ENCODE measurements around the gene CUX1.

Gene CUX1

DNA sequence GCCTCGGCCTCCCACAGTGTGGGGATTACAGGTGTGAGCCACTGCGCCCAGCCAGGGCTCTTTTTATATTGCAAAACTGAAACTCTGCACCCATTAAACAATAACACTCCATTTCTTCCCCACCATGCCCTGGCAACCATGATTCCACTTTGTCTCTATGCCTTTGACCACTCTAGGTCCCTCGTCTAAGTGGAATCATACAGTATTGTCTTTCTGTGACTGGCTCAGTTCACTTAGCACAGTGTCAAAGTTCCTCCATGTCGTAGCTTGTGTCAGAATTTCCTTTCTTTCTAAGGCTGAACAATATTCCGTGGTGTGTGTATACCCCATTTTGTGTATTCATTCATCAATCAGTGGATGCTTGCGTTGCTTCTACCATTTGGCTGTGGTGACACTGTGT is 46.2 kb downstream of the CUX1 start:
- peaks cover 94% of the 10 kb centered on the region for H3K79me2 ChIP-seq (ENCODE audit: low read length)
- no peak for DNase-seq
- H3K27me3 ChIP-seq (replicated peaks; ENCODE audit: insufficient read depth, low read length), result no peaks in the 10 kb centered on the region
- no peak overlapping the region for H3K4me2 ChIP-seq (ENCODE audit: low read depth, low read length)
- H3K4me3 ChIP-seq (ENCODE audit: low read length), result no peak overlapping the region
- no peaks in the 10 kb centered on the region for H3K36me3 ChIP-seq (replicated peaks; ENCODE audit: insufficient read depth, low read length)
- TF ChIP-seq EZH2 (optimal IDR thresholded peaks at IDR 0.05; ENCODE audit: low read depth, low read length) (no peak), EZH2phosphoT487 (IDR thresholded peaks at IDR 0.05; ENCODE audit: low read length) (no peak)
- TF ChIP-seq, protein P1, sequence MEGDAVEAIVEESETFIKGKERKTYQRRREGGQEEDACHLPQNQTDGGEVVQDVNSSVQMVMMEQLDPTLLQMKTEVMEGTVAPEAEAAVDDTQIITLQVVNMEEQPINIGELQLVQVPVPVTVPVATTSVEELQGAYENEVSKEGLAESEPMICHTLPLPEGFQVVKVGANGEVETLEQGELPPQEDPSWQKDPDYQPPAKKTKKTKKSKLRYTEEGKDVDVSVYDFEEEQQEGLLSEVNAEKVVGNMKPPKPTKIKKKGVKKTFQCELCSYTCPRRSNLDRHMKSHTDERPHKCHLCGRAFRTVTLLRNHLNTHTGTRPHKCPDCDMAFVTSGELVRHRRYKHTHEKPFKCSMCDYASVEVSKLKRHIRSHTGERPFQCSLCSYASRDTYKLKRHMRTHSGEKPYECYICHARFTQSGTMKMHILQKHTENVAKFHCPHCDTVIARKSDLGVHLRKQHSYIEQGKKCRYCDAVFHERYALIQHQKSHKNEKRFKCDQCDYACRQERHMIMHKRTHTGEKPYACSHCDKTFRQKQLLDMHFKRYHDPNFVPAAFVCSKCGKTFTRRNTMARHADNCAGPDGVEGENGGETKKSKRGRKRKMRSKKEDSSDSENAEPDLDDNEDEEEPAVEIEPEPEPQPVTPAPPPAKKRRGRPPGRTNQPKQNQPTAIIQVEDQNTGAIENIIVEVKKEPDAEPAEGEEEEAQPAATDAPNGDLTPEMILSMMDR (IDR thresholded peaks at IDR 0.05; ENCODE audit: low read length), result no peak
- H4K20me1 ChIP-seq (ENCODE audit: insufficient read depth, low read length), result no peaks in the 10 kb centered on the region
- no peak overlapping the region for H3K27ac ChIP-seq (ENCODE audit: low read length)
- H2AFZ ChIP-seq (ENCODE audit: low read length), result no peak overlapping the region
- H3F3A ChIP-seq (ENCODE audit: insufficient read depth, low read length), result no peaks in the 10 kb centered on the region
- H3K9me3 ChIP-seq (replicated peaks; ENCODE audit: insufficient read depth, low read length), result no peaks in the 10 kb centered on the region
- no peaks in the 10 kb centered on the region for H3K9me2 ChIP-seq (replicated peaks; ENCODE audit: insufficient read depth, low read length)
- H3K9ac ChIP-seq (ENCODE audit: low read length), result no peak overlapping the region
- no peaks in the 10 kb centered on the region for H3K4me1 ChIP-seq (ENCODE audit: low read length)

DNA sequence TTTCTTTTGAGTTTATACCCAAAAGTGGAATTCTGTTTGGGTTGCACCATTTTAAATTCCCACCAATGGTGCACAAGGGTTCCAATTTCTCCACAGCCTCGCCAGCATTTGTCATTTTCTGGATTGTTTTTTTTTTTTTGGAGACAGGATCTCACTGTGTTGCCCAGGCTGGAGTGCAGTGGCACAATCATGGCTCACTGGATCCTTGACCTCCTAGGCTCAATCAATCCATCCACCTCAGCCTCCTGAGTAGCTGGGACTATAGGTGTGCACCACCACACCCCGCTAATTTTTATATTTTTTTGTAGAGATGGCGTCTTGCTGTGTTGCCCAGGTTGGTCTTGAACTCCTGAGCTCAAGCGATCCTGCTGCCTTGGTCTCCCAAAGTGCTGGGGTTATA is 46.6 kb downstream of the CUX1 start:
- Histone ChIP-seq H3K4me1 (ENCODE audit: low read length) (no peaks in the 10 kb centered on the region), H3K4me3 (ENCODE audit: low read length) (no peak overlapping the region), H3K36me3 (replicated peaks; ENCODE audit: insufficient read depth, low read length) (no peaks in the 10 kb centered on the region), H3K27me3 (replicated peaks; ENCODE audit: insufficient read depth, low read length) (no peaks in the 10 kb centered on the region), H3K27ac (ENCODE audit: low read length) (no peak overlapping the region), H3K9me3 (replicated peaks; ENCODE audit: insufficient read depth, low read length) (no peaks in the 10 kb centered on the region), H3K4me2 (ENCODE audit: low read depth, low read length) (no peak overlapping the region), H2AFZ (ENCODE audit: low read length) (no peak overlapping the region), H3F3A (ENCODE audit: insufficient read depth, low read length) (no peaks in the 10 kb centered on the region), H4K20me1 (ENCODE audit: insufficient read depth, low read length) (no peaks in the 10 kb centered on the region), H3K79me2 (ENCODE audit: low read length) (peaks cover 94% of the 10 kb centered on the region), H3K9me2 (replicated peaks; ENCODE audit: insufficient read depth, low read length) (no peaks in the 10 kb centered on the region), H3K9ac (ENCODE audit: low read length) (no peak overlapping the region)
- TF ChIP-seq, protein P1 (IDR thresholded peaks at IDR 0.05; ENCODE audit: low read length), result no peak
- no peak for TF ChIP-seq EZH2phosphoT487 (IDR thresholded peaks at IDR 0.05; ENCODE audit: low read length)
- no peak for DNase-seq

DNA sequence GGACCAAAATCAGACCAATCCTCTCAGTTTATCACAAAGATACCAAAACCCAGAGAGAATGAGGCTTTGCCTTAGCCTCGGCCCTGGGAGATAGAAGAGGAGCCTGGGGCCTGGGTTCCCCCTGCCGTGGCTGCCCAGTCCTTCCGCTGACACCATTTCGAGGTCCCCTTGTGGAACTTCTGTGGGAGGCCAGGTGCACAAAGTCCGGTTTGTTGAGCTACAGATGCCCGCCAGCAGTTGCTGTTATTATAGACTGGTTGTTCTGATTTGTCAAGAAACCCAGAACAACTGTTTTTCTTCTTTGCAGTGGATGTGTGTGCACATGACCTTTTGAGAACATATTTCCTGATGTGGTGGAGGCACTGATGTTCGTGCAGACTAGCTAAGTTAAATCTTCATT is 47.6 kb downstream of the CUX1 start:
- H3K27me3 ChIP-seq (replicated peaks; ENCODE audit: insufficient read depth, low read length), result no peaks in the 10 kb centered on the region
- H3K4me1 ChIP-seq (ENCODE audit: low read length), result no peaks in the 10 kb centered on the region
- peaks cover 94% of the 10 kb centered on the region for H3K79me2 ChIP-seq (ENCODE audit: low read length)
- H3F3A ChIP-seq (ENCODE audit: insufficient read depth, low read length), result no peaks in the 10 kb centered on the region
- no peaks in the 10 kb centered on the region for H3K9me3 ChIP-seq (replicated peaks; ENCODE audit: insufficient read depth, low read length)
- DNase-seq, result no peak
- TF ChIP-seq, protein P1 (IDR thresholded peaks at IDR 0.05; ENCODE audit: low read length), result no peak
- TF ChIP-seq EZH2phosphoT487 (IDR thresholded peaks at IDR 0.05; ENCODE audit: low read length) (no peak), EZH2 (optimal IDR thresholded peaks at IDR 0.05; ENCODE audit: low read depth, low read length) (no peak)
- no peaks in the 10 kb centered on the region for H3K9me2 ChIP-seq (replicated peaks; ENCODE audit: insufficient read depth, low read length)
- H3K36me3 ChIP-seq (replicated peaks; ENCODE audit: insufficient read depth, low read length), result no peaks in the 10 kb centered on the region
- H3K4me3 ChIP-seq (ENCODE audit: low read length), result no peak overlapping the region
- no peak overlapping the region for H2AFZ ChIP-seq (ENCODE audit: low read length)
- H3K4me2 ChIP-seq (ENCODE audit: low read depth, low read length), result no peak overlapping the region
- no peak overlapping the region for H3K9ac ChIP-seq (ENCODE audit: low read length)
- H4K20me1 ChIP-seq (ENCODE audit: insufficient read depth, low read length), result no peaks in the 10 kb centered on the region
- H3K27ac ChIP-seq (ENCODE audit: low read length), result no peak overlapping the region

Measured in MM.1S (cell line).